GM12878 (cell line): ENCODE data around the gene CAPZB. TPM values are rescaled to one million over a fixed set of nuclear protein-coding genes. Genes with fewer than 3 reads are reported as not detected.

ENCODE experiments used
- ATAC-seq: fragments of 200-7000 bp; cut with Tn5 transposase; 3 replicates; pipeline ENCODE4 v1.9.1; 2020; ENCODE audit warnings: mild to moderate bottlenecking, moderate library complexity
- BruUV-seq: library from RNA; stranded (reverse); fragments of 400-500 nt; replicated peaks from 2 replicates; lab custom pipeline; 2021; lab: Mats Ljungman, UMichigan
- CTCF ChIA-PET: fragments of 300-600 bp; sonication (Branson Sonifier 250); formaldehyde crosslinking; extraction: SDS; loops from one replicate; lab custom pipeline; 2021; ENCODE audit warnings: inconsistent platforms; lab: Yijun Ruan, JAX
- POLR2A ChIA-PET: fragments of 350-600 bp; formaldehyde crosslinking; extraction: SDS; loops from one replicate; lab custom pipeline; 2021; ENCODE audit warnings: inconsistent platforms; lab: Charles Lee
- RAD21 ChIA-PET: fragments of 300-600 bp; sonication (Branson Sonifier 250); formaldehyde crosslinking; loops from one replicate; lab custom pipeline; 2023; ENCODE audit warnings: antibody characterized with exemption; ENCODE audit not compliant: unreplicated experiment; lab: Charles Lee
- SMC1A ChIA-PET: fragments of 300-600 bp; sonication (Branson Sonifier 250); formaldehyde crosslinking; loops from one replicate; lab custom pipeline; 2023; ENCODE audit not compliant: unreplicated experiment, uncharacterized antibody; lab: Charles Lee
- DNase-seq: peaks from one replicate; pipeline ENCODE4 v3.0.0-alpha.2; 2011; ENCODE audit warnings: low read depth, low spot score
- FAIRE-seq: peaks from 3 replicates; lab custom pipeline; 2011; peaks lifted over from hg19 to GRCh38; lab: Jason Lieb, UNC
- H2AFZ ChIP-seq: 2 replicates; pipeline ENCODE4 v1.6.0; 2011; ENCODE audit warnings: low read depth, low read length, control low read depth; ENCODE audit not compliant: control insufficient read depth
- H3K27ac ChIP-seq: 2 replicates; pipeline ENCODE4 v1.5.1; 2011; ENCODE audit warnings: control low read depth; ENCODE audit not compliant: control insufficient read depth, insufficient read depth
- H3K27me3 ChIP-seq, 2 experiments: replicated peaks in 1 of 2; 2 replicates each; pipeline versions ENCODE4 v1.6.0 to v1.6.1; 2011; ENCODE audit warnings: low read length in 1 of 2; ENCODE audit not compliant: control insufficient read depth in 2 of 2, insufficient read depth in 2 of 2
- H3K36me3 ChIP-seq, 2 experiments: 2 replicates each; pipeline ENCODE4 v1.5.1; 2011; ENCODE audit warnings: low read length in 1 of 2; ENCODE audit not compliant: control insufficient read depth in 2 of 2, insufficient read depth in 2 of 2
- H3K4me1 ChIP-seq: 2 replicates; pipeline ENCODE4 v1.6.1; 2011; ENCODE audit warnings: mild to moderate bottlenecking, low read length, moderate library complexity, mixed read lengths; ENCODE audit not compliant: control insufficient read depth, insufficient read depth
- H3K4me2 ChIP-seq: 2 replicates; pipeline ENCODE4 v1.6.0; 2011; ENCODE audit warnings: control low read depth; ENCODE audit not compliant: control insufficient read depth, insufficient read depth
- H3K4me3 ChIP-seq: fragments of 200-600 bp; sonication (generic); 2 replicates; pipeline ENCODE4 v1.5.1; 2016
- H3K79me2 ChIP-seq: 2 replicates; pipeline ENCODE4 v1.6.0; 2011; ENCODE audit warnings: low read length; ENCODE audit not compliant: control insufficient read depth, insufficient read depth
- H3K9ac ChIP-seq: 2 replicates; pipeline ENCODE4 v1.8.0; 2011; ENCODE audit warnings: low read length, control low read depth, mixed read lengths; ENCODE audit not compliant: control insufficient read depth, insufficient read depth
- H3K9me3 ChIP-seq: replicated peaks from 3 replicates; pipeline ENCODE4 v1.5.1; 2011; ENCODE audit warnings: mild to moderate bottlenecking, low read length; ENCODE audit not compliant: control insufficient read depth, insufficient read depth
- H4K20me1 ChIP-seq: 2 replicates; pipeline ENCODE4 v1.6.0; 2011; ENCODE audit not compliant: control insufficient read depth, insufficient read depth
- BRCA1 ChIP-seq: IDR thresholded peaks from 2 replicates; pipeline ENCODE4 v1.6.1; 2011; ENCODE audit warnings: low read depth, low read length, improper control_type of control experiment
- CHD4 ChIP-seq: fragments of 200-600 bp; sonication (generic); IDR thresholded peaks from 2 replicates; pipeline ENCODE4 v1.6.1; 2016; ENCODE audit warnings: mild to moderate bottlenecking
- CREB1 ChIP-seq: IDR thresholded peaks from 2 replicates; pipeline ENCODE4 v1.6.1; 2012; ENCODE audit warnings: low read depth, mild to moderate bottlenecking, inconsistent platforms
- HDAC6 ChIP-seq: fragments of 200-600 bp; sonication (generic); IDR thresholded peaks from one replicate; pipeline ENCODE4 v1.8.0; 2017; ENCODE audit warnings: antibody characterized with exemption; ENCODE audit not compliant: unreplicated experiment
- JUNB ChIP-seq: IDR thresholded peaks from 2 replicates; pipeline ENCODE4 v1.6.1; 2016; ENCODE audit warnings: antibody characterized with exemption, mild to moderate bottlenecking
- MEF2A ChIP-seq: IDR thresholded peaks from 2 replicates; pipeline ENCODE4 v1.6.1; 2011; ENCODE audit warnings: low read depth, mild to moderate bottlenecking, low read length, moderate library complexity; ENCODE audit not compliant: insufficient read depth
- NBN ChIP-seq: fragments of 450-650 bp; IDR thresholded peaks from 2 replicates; pipeline ENCODE4 v1.6.1; 2016
- NR2F1 ChIP-seq: fragments of 450-650 bp; conservative IDR thresholded peaks from 2 replicates; pipeline ENCODE4 v1.6.1; 2017; ENCODE audit warnings: mild to moderate bottlenecking
- NRF1 ChIP-seq: conservative IDR thresholded peaks from 2 replicates; pipeline ENCODE4 v1.6.1; 2011; ENCODE audit warnings: mild to moderate bottlenecking, low read depth, low read length, improper control_type of control experiment
- POLR2A ChIP-seq: IDR thresholded peaks from 2 replicates; pipeline ENCODE4 v1.6.1; 2011; ENCODE audit warnings: low read depth, mild to moderate bottlenecking, low read length
- RAD21 ChIP-seq: IDR thresholded peaks from 2 replicates; pipeline ENCODE4 v1.6.1; 2011; ENCODE audit warnings: mild to moderate bottlenecking, low read depth, low read length, moderate library complexity; ENCODE audit not compliant: insufficient read depth
- RBBP5 ChIP-seq: fragments of 200-600 bp; sonication (generic); conservative IDR thresholded peaks from 2 replicates; pipeline ENCODE4 v1.6.1; 2016
- STAT3 ChIP-seq: IDR thresholded peaks from 2 replicates; pipeline ENCODE4 v1.6.1; 2011; ENCODE audit warnings: low read depth, low read length, improper control_type of control experiment
- SUPT20H ChIP-seq: IDR thresholded peaks from 2 replicates; pipeline ENCODE4 v1.6.1; 2011; ENCODE audit warnings: low read depth, mild to moderate bottlenecking, low read length, moderate library complexity, borderline replicate concordance; ENCODE audit not compliant: control insufficient read depth
- USF1 ChIP-seq: IDR thresholded peaks from 2 replicates; pipeline ENCODE4 v1.6.1; 2011; ENCODE audit warnings: borderline replicate concordance, low read depth, mild to moderate bottlenecking, moderate library complexity, mixed read lengths, low read length; ENCODE audit not compliant: insufficient read depth; ENCODE audit errors: extremely low read length
- YBX1 ChIP-seq: fragments of 450-650 bp; IDR thresholded peaks from 2 replicates; pipeline ENCODE4 v1.6.1; 2016; ENCODE audit warnings: antibody characterized with exemption
- WGBS: methylation state at CpG from one replicate; pipeline ENCODE4 v1.1.6; 2016; ENCODE audit warnings: low lambda C conversion rate; ENCODE audit not compliant: insufficient replicate concordance, insufficient coverage; ENCODE audit errors: missing lambda C conversion rate; 5-methylcytosine and 5-hydroxymethylcytosine counted together
- in situ Hi-C: fragments of 300-500 bp; cut with MboI; formaldehyde crosslinking; loops from 9 replicates; pipeline ENCODE4 v1.14.3; 2018; ENCODE audit warnings: mixed read lengths
- intact Hi-C: fragments of 100-400 bp; cut with micrococcal nuclease; formaldehyde crosslinking; loops from one replicate; pipeline ENCODE4 v1.14.2; 2022; ENCODE audit not compliant: unreplicated experiment
- polyA plus RNA-seq, 11 experiments: library from polyadenylated mRNA; depleted of rRNA in 4 of 11; unstranded in 6 of 11; stranded (reverse) in 5 of 11; fragments of >200 nt; fragmentation: Nextera tagmentation in 4 of 11; fragmentation: Illumina TruSeq in 1 of 11; extraction: Ambion mirVana in 4 of 11; extraction: Trizol in 1 of 11; gene quantifications; 1 replicate in 1 of 11; 2 replicates in 10 of 11; pipeline versions ENCODE4 v1.2.1 to v1.2.3, GENCODE V29; 2011 to 2016; ENCODE audit warnings: inconsistent platforms in 2 of 11, missing spikeins in 2 of 11, low read depth in 1 of 11
- total RNA-seq, 4 experiments: library from RNA; depleted of rRNA in 3 of 4; stranded (reverse); fragments of >200 nt in 3 of 4; fragmentation: Illumina TruSeq in 1 of 4; extraction: Trizol in 1 of 4; gene quantifications; 2 replicates each; pipeline versions ENCODE4 v1.2.1 to v1.2.3, GENCODE V29; 2013 to 2021

CAPZB gene
- total and polyA plus RNA-seq, 10 of the 15 experiments (the other 5 are each of a cell fraction or from before 2014, with no cell fraction given), result 104 to 454 (median 213) TPM

GRCh38 chr1:19445417-19446342 lies 39.7 kb downstream of the CAPZB start (continued):
- TF ChIP-seq RAD21, result peak; percentile 28
- TF ChIP-seq CHD4, result no peak
- TF ChIP-seq STAT3, result no peak

GRCh38 chr1:19444296-19445021 lies 40.9 kb downstream of the CAPZB start:
- CTCF ChIA-PET, result interaction anchor here (1.3 kb wide), 1 partner anchor 53 kb away, joined by 3 read pairs; no protein-coding TSS in a partner anchor
- no peak overlapping the region for H3K4me3 ChIP-seq
- WGBS, result 74% methylated on average over 10 of the region's 10 CpGs
- in situ Hi-C loops, result no loop called here
- no peak for DNase-seq
- SMC1A ChIA-PET, result interaction anchor here (1.1 to 1.5 kb wide), 3 partner anchors 23 to 42 kb away, joined by 3 to 5 read pairs (median 4); no protein-coding TSS in a partner anchor
- H4K20me1 ChIP-seq, result peaks cover 4% of the 10 kb centered on the region; the same call in 1 of the 2 replicates
- POLR2A ChIA-PET, result no interaction called here
- peaks cover 83% of the 10 kb centered on the region for H3K79me2 ChIP-seq
- no peak overlapping the region for H2AFZ ChIP-seq
- H3K4me1 ChIP-seq, result peaks cover 33% of the 10 kb centered on the region
- no peak overlapping the region for H3K9ac ChIP-seq
- TF ChIP-seq JUNB (no peak), MEF2A (no peak), CREB1 (no peak), POLR2A (no peak), SUPT20H (no peak), USF1 (no peak), NR2F1 (no peak), RBBP5 (no peak), NRF1 (no peak), BRCA1 (no peak), HDAC6 (no peak), YBX1 (no peak), NBN (no peak)
- TF ChIP-seq, all 136 proteins: peak for 0
- no peak overlapping the region for H3K4me2 ChIP-seq
- no peak overlapping the region for H3K27ac ChIP-seq
- FAIRE-seq (no peak), ATAC-seq (no peak)
- no TSS peak for BruUV-seq
- intact Hi-C loops, result no loop called here
- RAD21 ChIA-PET, result interaction anchor here (1.5 kb wide), 1 partner anchor 16 kb away, joined by 3 read pairs; no protein-coding TSS in a partner anchor
- peaks cover 10 to 24% of the 10 kb centered on the region in 2 experiments; a peak in 3 of 4 replicates for H3K36me3 ChIP-seq
- H3K27me3 ChIP-seq, result no peaks in the 10 kb centered on the region
- H3K9me3 ChIP-seq, result no peaks in the 10 kb centered on the region
